Calu3 (cell line): ENCODE measurements around the gene PLIN5. TPM values are rescaled to one million over a fixed set of nuclear protein-coding genes. Genes with fewer than 3 reads are reported as not detected.

Source experiments
- BruUV-seq: library from RNA; stranded (reverse); fragments of 400-500 nt; replicated peaks from 2 replicates; lab custom pipeline; 2021; lab: Mats Ljungman, UMichigan
- CTCF ChIA-PET: fragments of 300-600 bp; sonication (Branson Sonifier 250); formaldehyde crosslinking; loops from one replicate; lab custom pipeline; 2022; ENCODE audit warnings: antibody characterized with exemption; lab: Charles Lee
- DNase-seq: peaks from one replicate; pipeline ENCODE4 v3.0.0; 2022
- H3K27ac Mint-ChIP-seq: one replicate; pipeline ENCODE4 v1.8.0; 2022; ENCODE audit warnings: mixed read lengths; ENCODE audit not compliant: unreplicated experiment
- H3K27me3 Mint-ChIP-seq: one replicate; pipeline ENCODE4 v1.8.0; 2022; ENCODE audit warnings: mixed read lengths; ENCODE audit not compliant: unreplicated experiment
- H3K36me3 Mint-ChIP-seq: one replicate; pipeline ENCODE4 v1.8.0; 2022; ENCODE audit warnings: mild to moderate bottlenecking, moderate library complexity, mixed read lengths; ENCODE audit not compliant: insufficient read depth, unreplicated experiment
- H3K4me1 Mint-ChIP-seq: one replicate; pipeline ENCODE4 v1.8.0; 2022; ENCODE audit warnings: mild to moderate bottlenecking, low read depth, mixed read lengths; ENCODE audit not compliant: unreplicated experiment
- H3K4me3 Mint-ChIP-seq: one replicate; pipeline ENCODE4 v1.8.0; 2022; ENCODE audit warnings: mild to moderate bottlenecking, low read depth, moderate library complexity, mixed read lengths; ENCODE audit not compliant: unreplicated experiment
- H3K9me3 Mint-ChIP-seq: one replicate; pipeline ENCODE4 v1.8.0; 2022; ENCODE audit warnings: low read depth, mixed read lengths; ENCODE audit not compliant: unreplicated experiment
- intact Hi-C: fragments of 100-400 bp; cut with micrococcal nuclease; formaldehyde crosslinking; loops from one replicate; pipeline ENCODE4 v1.10.0; 2022; ENCODE audit not compliant: unreplicated experiment
- total RNA-seq: library from RNA; stranded (reverse); gene quantifications from 2 replicates; pipeline ENCODE4 v1.2.3, GENCODE V29; 2022
- TF ChIP-seq, protein P1 (sequence below): fragments of 200-600 bp; IDR thresholded peaks from one replicate; pipeline ENCODE4 v1.8.0; 2022; ENCODE audit warnings: antibody characterized with exemption; ENCODE audit not compliant: unreplicated experiment

The PLIN5 gene
- total RNA-seq, 1 experiment from 2014 or later = 7.6 TPM

DNA sequence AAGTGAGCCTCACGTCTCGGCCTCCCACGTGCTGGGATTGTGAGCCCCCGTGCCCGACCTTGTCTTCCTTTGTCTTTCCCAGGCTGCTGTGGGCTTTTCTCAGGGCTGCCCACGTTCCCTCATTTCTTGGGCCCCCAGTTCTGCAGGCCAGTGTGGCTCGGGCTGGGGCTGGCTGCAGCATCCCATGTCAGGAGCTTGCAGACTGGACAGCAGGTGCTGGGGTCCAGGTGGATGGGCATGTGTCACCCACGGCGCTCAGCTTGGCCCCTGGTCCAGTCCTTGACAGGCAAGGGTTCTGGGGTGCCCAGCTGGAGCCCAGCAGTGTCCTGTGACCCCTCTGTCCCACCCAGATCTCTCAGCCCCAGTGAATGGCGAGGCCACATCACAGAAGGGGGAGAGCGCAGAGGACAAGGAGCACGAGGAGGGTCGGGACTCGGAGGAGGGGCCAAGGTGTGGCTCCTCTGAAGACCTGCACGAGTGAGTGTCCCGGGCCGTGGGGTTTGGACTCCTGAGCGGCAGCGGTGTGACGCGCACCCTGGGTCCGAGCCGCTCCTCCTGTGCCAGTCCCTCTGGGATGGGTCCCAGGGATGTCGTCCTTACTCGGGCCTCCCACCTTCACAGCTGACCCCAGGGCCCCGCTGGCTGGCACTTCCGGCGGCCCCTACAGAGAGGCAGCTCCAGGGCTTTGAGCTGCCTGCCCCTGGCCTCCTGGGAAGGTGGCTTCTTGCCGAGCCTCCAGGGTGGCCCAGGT lies 34.0 kb downstream of the PLIN5 start:
- Mint-ChIP-seq H3K4me3 (no peak overlapping the region), H3K4me1 (no peaks in the 10 kb centered on the region), H3K27ac (no peak overlapping the region), H3K36me3 (peaks cover 31% of the 10 kb centered on the region), H3K27me3 (no peaks in the 10 kb centered on the region), H3K9me3 (no peaks in the 10 kb centered on the region)
- intact Hi-C loops = no loop called here
- no peak for DNase-seq
- no TSS peak for BruUV-seq
- CTCF ChIA-PET = no interaction called here
- TF ChIP-seq, protein P1, sequence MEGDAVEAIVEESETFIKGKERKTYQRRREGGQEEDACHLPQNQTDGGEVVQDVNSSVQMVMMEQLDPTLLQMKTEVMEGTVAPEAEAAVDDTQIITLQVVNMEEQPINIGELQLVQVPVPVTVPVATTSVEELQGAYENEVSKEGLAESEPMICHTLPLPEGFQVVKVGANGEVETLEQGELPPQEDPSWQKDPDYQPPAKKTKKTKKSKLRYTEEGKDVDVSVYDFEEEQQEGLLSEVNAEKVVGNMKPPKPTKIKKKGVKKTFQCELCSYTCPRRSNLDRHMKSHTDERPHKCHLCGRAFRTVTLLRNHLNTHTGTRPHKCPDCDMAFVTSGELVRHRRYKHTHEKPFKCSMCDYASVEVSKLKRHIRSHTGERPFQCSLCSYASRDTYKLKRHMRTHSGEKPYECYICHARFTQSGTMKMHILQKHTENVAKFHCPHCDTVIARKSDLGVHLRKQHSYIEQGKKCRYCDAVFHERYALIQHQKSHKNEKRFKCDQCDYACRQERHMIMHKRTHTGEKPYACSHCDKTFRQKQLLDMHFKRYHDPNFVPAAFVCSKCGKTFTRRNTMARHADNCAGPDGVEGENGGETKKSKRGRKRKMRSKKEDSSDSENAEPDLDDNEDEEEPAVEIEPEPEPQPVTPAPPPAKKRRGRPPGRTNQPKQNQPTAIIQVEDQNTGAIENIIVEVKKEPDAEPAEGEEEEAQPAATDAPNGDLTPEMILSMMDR = no peak

DNA sequence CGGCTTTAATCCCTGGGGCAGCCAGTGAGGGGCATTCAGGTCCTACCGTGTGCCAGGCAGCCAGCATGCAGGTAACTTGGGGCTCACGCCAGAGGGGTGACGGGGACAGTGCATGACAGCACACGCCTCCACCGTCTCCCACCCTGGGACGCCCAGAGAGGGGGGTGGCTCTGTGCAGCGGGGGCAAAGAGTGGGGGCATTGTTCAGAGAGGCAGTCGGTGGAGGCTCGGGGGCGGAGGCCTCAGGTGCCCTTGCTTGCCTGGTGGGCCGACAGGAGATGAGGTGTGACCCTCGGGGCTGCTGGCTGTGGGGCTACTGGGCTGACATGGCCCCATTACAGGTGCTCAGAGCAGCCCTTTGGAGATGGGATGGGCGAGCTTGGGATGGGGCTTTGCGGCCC lies 35.2 kb downstream of the PLIN5 start:
- intact Hi-C loops = no loop called here
- Mint-ChIP-seq H3K27me3 (no peaks in the 10 kb centered on the region), H3K4me1 (no peaks in the 10 kb centered on the region), H3K4me3 (no peak overlapping the region), H3K27ac (no peak overlapping the region), H3K9me3 (no peaks in the 10 kb centered on the region), H3K36me3 (peaks cover 22% of the 10 kb centered on the region)
- DNase-seq = no peak
- no TSS peak for BruUV-seq
- TF ChIP-seq, protein P1 = no peak
- CTCF ChIA-PET = no interaction called here

DNA sequence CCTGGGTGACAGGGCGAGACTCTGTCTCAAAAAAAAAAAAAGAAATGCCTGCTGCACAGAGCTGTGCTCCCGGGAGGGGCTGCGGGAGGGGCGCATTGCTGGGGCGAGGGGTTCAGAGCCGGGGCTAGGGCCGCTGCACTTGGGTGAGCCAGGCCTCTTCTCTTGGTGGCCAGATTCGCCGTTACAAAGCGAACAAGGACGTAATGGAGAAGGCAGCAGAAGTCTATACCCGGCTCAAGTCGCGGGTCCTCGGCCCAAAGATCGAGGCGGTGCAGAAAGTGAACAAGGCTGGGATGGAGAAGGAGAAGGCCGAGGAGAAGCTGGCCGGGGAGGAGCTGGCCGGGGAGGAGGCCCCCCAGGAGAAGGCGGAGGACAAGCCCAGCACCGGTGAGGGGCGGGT lies 35.7 kb downstream of the PLIN5 start:
- no TSS peak for BruUV-seq
- Mint-ChIP-seq H3K4me1 (no peaks in the 10 kb centered on the region), H3K27me3 (no peaks in the 10 kb centered on the region), H3K27ac (no peak overlapping the region), H3K4me3 (no peak overlapping the region), H3K36me3 (peaks cover 22% of the 10 kb centered on the region), H3K9me3 (no peaks in the 10 kb centered on the region)
- intact Hi-C loops = no loop called here
- CTCF ChIA-PET = interaction anchor here (0.7 kb wide), 1 partner anchor 27 kb away, joined by 3 read pairs; no protein-coding TSS in a partner anchor
- TF ChIP-seq, protein P1 = no peak
- DNase-seq = no peak

DNA sequence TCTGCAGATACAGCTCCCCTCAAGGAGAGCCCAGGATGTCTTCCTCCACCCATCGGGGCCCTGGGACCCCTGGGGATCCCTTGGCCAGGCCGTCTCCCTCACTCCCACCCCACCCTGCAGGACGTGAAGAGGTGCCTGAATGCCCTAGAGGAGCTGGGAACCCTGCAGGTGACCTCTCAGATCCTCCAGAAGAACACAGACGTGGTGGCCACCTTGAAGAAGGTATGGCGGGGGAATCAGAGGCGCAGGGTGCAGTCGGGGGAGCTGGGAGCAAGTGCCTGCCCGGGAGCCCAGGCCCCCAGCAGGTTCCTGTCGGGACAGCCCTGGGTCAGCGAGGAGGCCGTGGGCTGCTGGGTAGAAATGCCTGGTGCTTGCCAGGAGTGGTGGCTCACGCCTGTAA lies 36.3 kb downstream of the PLIN5 start:
- intact Hi-C loops = no loop called here
- Mint-ChIP-seq H3K9me3 (no peaks in the 10 kb centered on the region), H3K4me1 (no peaks in the 10 kb centered on the region), H3K36me3 (peaks cover 22% of the 10 kb centered on the region), H3K27ac (no peak overlapping the region), H3K27me3 (no peaks in the 10 kb centered on the region), H3K4me3 (no peak overlapping the region)
- BruUV-seq = no TSS peak
- TF ChIP-seq, protein P1 = no peak
- CTCF ChIA-PET = interaction anchor here (0.7 kb wide), 1 partner anchor 27 kb away, joined by 3 read pairs; no protein-coding TSS in a partner anchor
- no peak for DNase-seq
